MM.1S (cell line): ENCODE measurements around the gene CHAF1A.

Source experiments
- CTCF ChIP-seq: fragments of 300-600 bp; sonication (generic); IDR thresholded peaks from 2 replicates; pipeline ENCODE4 v1.5.1; 2016; ENCODE audit warnings: antibody characterized with exemption, low read length, mixed read lengths
- EZH2 ChIP-seq: fragments of 300-600 bp; sonication (generic); optimal IDR thresholded peaks from 2 replicates; pipeline ENCODE3; 2017; ENCODE audit warnings: low read depth, mild to moderate bottlenecking, antibody characterized with exemption, low read length, mixed read lengths
- EZH2phosphoT487 ChIP-seq: fragments of 300-600 bp; sonication (generic); IDR thresholded peaks from 2 replicates; pipeline ENCODE4 v1.6.1; 2018; ENCODE audit warnings: antibody characterized with exemption, low read length

- TF ChIP-seq CTCF (no peak), EZH2 (no peak), EZH2phosphoT487 (no peak)
Measured at GRCh38 chr19:4378886-4379285, 23.6 kb upstream of the CHAF1A start.
